HG02884 (cell line): ENCODE results near the gene FBXL22.
"Not testable (repeated sequence)": the region's sequence is repeated elsewhere in the genome, so short reads cannot be mapped to it uniquely, and the experiment has no call there.

ENCODE experiments used
- ATAC-seq: cut with Tn5 transposase; IDR thresholded peaks from one replicate; pipeline ENCODE4 v1.9.1; 2021; ENCODE audit warnings: mild to moderate bottlenecking, moderate library complexity; ENCODE audit not compliant: unreplicated experiment

The FBXL22 gene

GRCh38 chr15:63611177-63611576 is 14.0 kb downstream of the FBXL22 start:
- no peak for ATAC-seq

- ATAC-seq: no peak
These were observed 15.1 kb downstream of the FBXL22 start for GRCh38 chr15:63612300-63612699.

GRCh38 chr15:63615935-63616334 is 18.7 kb downstream of the FBXL22 start:
- ATAC-seq: no peak

- not testable (repeated sequence) for ATAC-seq
These were observed 20.0 kb downstream of the FBXL22 start for GRCh38 chr15:63617147-63617546.

GRCh38 chr15:63617627-63618026 is 20.4 kb downstream of the FBXL22 start:
- ATAC-seq: not testable (repeated sequence)

- ATAC-seq: not testable (repeated sequence)
These were observed 23.6 kb downstream of the FBXL22 start for GRCh38 chr15:63620760-63621159.

- no peak for ATAC-seq
These were observed 26.2 kb downstream of the FBXL22 start for GRCh38 chr15:63623232-63623969.

GRCh38 chr15:63626955-63627354 is 29.8 kb downstream of the FBXL22 start:
- ATAC-seq: no peak

GRCh38 chr15:63628123-63628822 is 31.1 kb downstream of the FBXL22 start:
- no peak for ATAC-seq

GRCh38 chr15:63630036-63630751 is 33.0 kb downstream of the FBXL22 start:
- no peak for ATAC-seq

- ATAC-seq: no peak
These were observed 36.1 kb downstream of the FBXL22 start for GRCh38 chr15:63633312-63633711.

GRCh38 chr15:63634154-63634553 is 37.0 kb downstream of the FBXL22 start:
- no peak for ATAC-seq

GRCh38 chr15:63636518-63637061 is 39.4 kb downstream of the FBXL22 start:
- no peak for ATAC-seq

GRCh38 chr15:63638839-63639238 is 41.7 kb downstream of the FBXL22 start:
- no peak for ATAC-seq

GRCh38 chr15:63640146-63640545 is 43.0 kb downstream of the FBXL22 start:
- ATAC-seq: no peak
